A549 (cell line): ENCODE measurements around the gene ITPR3. TPM values are rescaled to one million over a fixed set of nuclear protein-coding genes. Genes with fewer than 3 reads are reported as not detected.

Experiments used
- ATAC-seq, 2 experiments: fragments of 200-7000 bp in 1 of 2; fragments of >200 bp in 1 of 2; cut with Nextera tagmentation in 1 of 2; cut with Tn5 transposase in 1 of 2; 3 replicates each; pipeline versions ENCODE4 v1.8.0 to v1.9.1; 2018 to 2020; ENCODE audit warnings: mild to moderate bottlenecking in 1 of 2, moderate library complexity in 1 of 2
- CTCF ChIA-PET: fragments of 300-600 bp; sonication (Branson Sonifier 250); formaldehyde crosslinking; extraction: SDS; loops from one replicate; lab custom pipeline; 2021; ENCODE audit warnings: antibody characterized with exemption, inconsistent platforms; lab: Yijun Ruan, JAX
- POLR2A ChIA-PET: fragments of 350-600 bp; formaldehyde crosslinking; extraction: SDS; loops from one replicate; lab custom pipeline; 2021; ENCODE audit warnings: antibody characterized with exemption, inconsistent platforms; lab: Yijun Ruan, JAX
- DNase-seq, 2 experiments: peaks; one replicate each; pipeline versions ENCODE4 v3.0.0 to v3.0.0-alpha.2; 2011 to 2016; ENCODE audit warnings: low read depth in 1 of 2, low spot score in 1 of 2
- FAIRE-seq: peaks from 2 replicates; lab custom pipeline; 2011; peaks lifted over from hg19 to GRCh38; lab: Jason Lieb, UNC
- H3K27ac ChIP-seq, 2 experiments: fragments of >200 bp; sonication (Bioruptor Twin); formaldehyde crosslinking; 3 replicates each; pipeline ENCODE4 v1.5.1; 2016 to 2017
- H3K4me1 ChIP-seq: fragments of >200 bp; sonication (Bioruptor Twin); formaldehyde crosslinking; 3 replicates; pipeline ENCODE4 v1.6.1; 2016
- H3K4me2 ChIP-seq: fragments of >200 bp; sonication (Bioruptor Twin); formaldehyde crosslinking; 3 replicates; pipeline ENCODE4 v1.6.1; 2016
- H3K4me3 ChIP-seq: fragments of >200 bp; sonication (Bioruptor Twin); formaldehyde crosslinking; 3 replicates; pipeline ENCODE4 v1.5.1; 2016
- H3K9me3 ChIP-seq: fragments of >200 bp; sonication (Bioruptor Twin); formaldehyde crosslinking; 3 replicates; pipeline ENCODE4 v1.6.1; 2016
- BHLHE40 ChIP-seq: IDR thresholded peaks from 2 replicates; pipeline ENCODE4 v1.6.1; 2012; ENCODE audit warnings: low read depth, low read length, inconsistent platforms
- CBX2 ChIP-seq: fragments of 200-600 bp; sonication (generic); IDR thresholded peaks from 2 replicates; pipeline ENCODE4 v1.6.1; 2016; ENCODE audit warnings: low read depth, mild to moderate bottlenecking, borderline replicate concordance
- E2F6 ChIP-seq: IDR thresholded peaks from 2 replicates; pipeline ENCODE4 v1.6.1; 2012; ENCODE audit warnings: low read depth, borderline replicate concordance
- EHF ChIP-seq: fragments of 250-450 bp; sonication (Bioruptor Pico); IDR thresholded peaks from 2 replicates; pipeline ENCODE4 v1.5.0; 2020; ENCODE audit warnings: mild to moderate bottlenecking
- ESRRA ChIP-seq: fragments of 150-350 bp; IDR thresholded peaks from 2 replicates; pipeline ENCODE4 v1.6.1; 2014; ENCODE audit warnings: mild to moderate bottlenecking, low read length, borderline replicate concordance
- FOXS1 ChIP-seq: fragments of 250-450 bp; sonication (Bioruptor Pico); IDR thresholded peaks from 2 replicates; pipeline ENCODE4 v1.5.0; 2020; ENCODE audit warnings: mild to moderate bottlenecking, moderate library complexity
- GATA3 ChIP-seq: IDR thresholded peaks from 2 replicates; pipeline ENCODE4 v1.6.1; 2012; ENCODE audit warnings: borderline replicate concordance
- HOXB13 ChIP-seq: fragments of 250-450 bp; sonication (Bioruptor Pico); IDR thresholded peaks from 2 replicates; pipeline ENCODE4 v1.5.0; 2020; ENCODE audit warnings: low read depth, mild to moderate bottlenecking, moderate library complexity
- JUNB ChIP-seq: fragments of >200 bp; sonication (Bioruptor Twin); formaldehyde crosslinking; IDR thresholded peaks from 2 replicates; pipeline ENCODE4 v1.6.1; 2016
- KDM1A ChIP-seq: fragments of 200-600 bp; sonication (generic); IDR thresholded peaks from 2 replicates; pipeline ENCODE4 v1.6.1; 2016; ENCODE audit warnings: low read depth, mild to moderate bottlenecking
- POLR2A ChIP-seq: IDR thresholded peaks from 2 replicates; pipeline ENCODE4 v1.6.1; 2012; ENCODE audit warnings: mild to moderate bottlenecking, low read length
- RAD21 ChIP-seq, 2 experiments: fragments of >200 bp in 1 of 2; sonication (Bioruptor Twin) in 1 of 2; formaldehyde crosslinking in 1 of 2; IDR thresholded peaks in 1 of 2; conservative IDR thresholded peaks in 1 of 2; 2 replicates in 1 of 2; 3 replicates in 1 of 2; pipeline ENCODE4 v1.6.1; 2012 to 2018; ENCODE audit warnings: inconsistent platforms in 1 of 2
- RCOR1 ChIP-seq: fragments of 150-350 bp; IDR thresholded peaks from 2 replicates; pipeline ENCODE4 v1.6.1; 2014; ENCODE audit warnings: antibody characterized with exemption, low read length, low read depth
- SREBF2 ChIP-seq: fragments of 450-650 bp; IDR thresholded peaks from 2 replicates; pipeline ENCODE4 v1.6.1; 2014; ENCODE audit warnings: mild to moderate bottlenecking, moderate library complexity
- TFCP2L1 ChIP-seq: fragments of 250-450 bp; sonication (Bioruptor Pico); IDR thresholded peaks from 2 replicates; pipeline ENCODE4 v1.5.0; 2021; ENCODE audit warnings: mild to moderate bottlenecking
- ZC3H11A ChIP-seq: fragments of 450-650 bp; IDR thresholded peaks from 2 replicates; pipeline ENCODE4 v1.6.1; 2014; ENCODE audit warnings: antibody characterized with exemption, mild to moderate bottlenecking
- ZFP36 ChIP-seq: fragments of 450-650 bp; IDR thresholded peaks from 2 replicates; pipeline ENCODE4 v1.6.1; 2014; ENCODE audit warnings: borderline replicate concordance; ENCODE audit not compliant: partially characterized antibody
- ZNF302 ChIP-seq: fragments of 250-450 bp; sonication (Bioruptor Pico); IDR thresholded peaks from 2 replicates; pipeline ENCODE4 v1.9.0; 2021; ENCODE audit warnings: inconsistent platforms, mild to moderate bottlenecking, moderate library complexity
- WGBS: methylation state at CpG from one replicate; pipeline ENCODE4 v1.1.6; 2017; ENCODE audit errors: missing lambda C conversion rate; 5-methylcytosine and 5-hydroxymethylcytosine counted together
- polyA plus RNA-seq, 4 experiments: library from polyadenylated mRNA; depleted of rRNA in 3 of 4; stranded (reverse); fragments of >200 nt; fragmentation: RNase III in 1 of 4; extraction: RNeasy Plus Mini Kit Qiagen cat#74134 plus additional on column Dnase treatment in 1 of 4; gene quantifications; 2 replicates in 3 of 4; 3 replicates in 1 of 4; pipeline ENCODE4 v1.2.3, GENCODE V29; 2011 to 2017
- TF ChIP-seq, protein P1 (sequence below): fragments of >200 bp; sonication (Bioruptor Twin); formaldehyde crosslinking; IDR thresholded peaks from 3 replicates; pipeline ENCODE4 v1.5.1; 2016
- TF ChIP-seq, protein P2 (sequence below): fragments of 150-350 bp; IDR thresholded peaks from 2 replicates; pipeline ENCODE4 v1.6.1; 2014; ENCODE audit warnings: low read depth, mild to moderate bottlenecking, low read length
- TF ChIP-seq, protein P3 (sequence below): fragments of >200 bp; sonication (Bioruptor Twin); formaldehyde crosslinking; IDR thresholded peaks from 2 replicates; pipeline ENCODE4 v1.6.1; 2016
- TF ChIP-seq, protein P4 (sequence below): fragments of >200 bp; sonication (Bioruptor Twin); formaldehyde crosslinking; IDR thresholded peaks from 3 replicates; pipeline ENCODE4 v1.6.1; 2016
- TF ChIP-seq, protein P5 (sequence below): fragments of 250-450 bp; sonication (Bioruptor Pico); IDR thresholded peaks from 2 replicates; pipeline ENCODE4 v1.5.0; 2020; ENCODE audit warnings: low read depth, mild to moderate bottlenecking, moderate library complexity

Gene ITPR3
- polyA plus RNA-seq, 2 of the 4 experiments (the other 2 are of a cell fraction): 17.6 to 20.8 TPM

DNA sequence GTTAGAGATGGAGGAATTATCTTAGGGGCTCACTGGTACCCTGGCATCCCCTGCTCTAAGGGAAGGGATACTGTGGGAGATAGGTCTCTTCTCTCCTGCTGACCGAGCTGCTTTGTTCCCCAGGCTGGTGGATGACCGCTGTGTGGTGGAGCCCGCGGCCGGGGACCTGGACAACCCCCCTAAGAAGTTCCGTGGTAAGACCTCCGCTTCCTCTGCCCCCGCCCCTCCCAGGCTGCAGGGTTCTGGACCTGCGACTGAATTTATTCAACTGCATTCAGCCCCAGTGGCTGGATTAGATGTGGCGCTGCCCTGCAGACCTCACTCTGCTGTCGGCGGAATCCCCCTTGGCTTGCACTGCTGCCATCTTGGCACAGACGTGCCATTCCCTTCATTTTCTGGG, 19.2 kb downstream of the ITPR3 start (continued):
- TF ChIP-seq, protein P1, sequence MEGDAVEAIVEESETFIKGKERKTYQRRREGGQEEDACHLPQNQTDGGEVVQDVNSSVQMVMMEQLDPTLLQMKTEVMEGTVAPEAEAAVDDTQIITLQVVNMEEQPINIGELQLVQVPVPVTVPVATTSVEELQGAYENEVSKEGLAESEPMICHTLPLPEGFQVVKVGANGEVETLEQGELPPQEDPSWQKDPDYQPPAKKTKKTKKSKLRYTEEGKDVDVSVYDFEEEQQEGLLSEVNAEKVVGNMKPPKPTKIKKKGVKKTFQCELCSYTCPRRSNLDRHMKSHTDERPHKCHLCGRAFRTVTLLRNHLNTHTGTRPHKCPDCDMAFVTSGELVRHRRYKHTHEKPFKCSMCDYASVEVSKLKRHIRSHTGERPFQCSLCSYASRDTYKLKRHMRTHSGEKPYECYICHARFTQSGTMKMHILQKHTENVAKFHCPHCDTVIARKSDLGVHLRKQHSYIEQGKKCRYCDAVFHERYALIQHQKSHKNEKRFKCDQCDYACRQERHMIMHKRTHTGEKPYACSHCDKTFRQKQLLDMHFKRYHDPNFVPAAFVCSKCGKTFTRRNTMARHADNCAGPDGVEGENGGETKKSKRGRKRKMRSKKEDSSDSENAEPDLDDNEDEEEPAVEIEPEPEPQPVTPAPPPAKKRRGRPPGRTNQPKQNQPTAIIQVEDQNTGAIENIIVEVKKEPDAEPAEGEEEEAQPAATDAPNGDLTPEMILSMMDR: no peak

DNA sequence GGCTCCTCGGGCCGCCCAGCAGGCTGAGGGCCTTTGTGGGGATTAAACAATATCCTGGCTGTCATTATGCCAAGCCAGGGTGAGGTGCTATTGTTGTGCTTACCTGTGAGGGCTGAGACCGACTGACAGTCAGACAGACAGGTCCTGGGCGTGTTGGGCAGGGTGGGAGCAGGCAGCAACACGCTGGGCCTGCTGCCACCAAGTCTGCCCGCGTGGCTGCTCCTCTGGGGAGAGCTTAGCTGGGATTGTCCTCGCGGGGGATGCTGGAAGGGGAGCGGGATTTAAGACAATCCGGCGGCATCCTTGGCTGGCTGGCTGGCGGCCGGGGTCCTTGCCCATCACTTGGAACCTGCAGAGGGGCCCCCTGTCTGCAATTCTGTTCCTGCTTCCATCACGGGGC, 20.0 kb downstream of the ITPR3 start:
- no peak overlapping the region for H3K4me3 ChIP-seq
- no peak for ATAC-seq
- 83% methylated on average over 3 of the region's 15 CpGs for WGBS
- H3K9me3 ChIP-seq: no peaks in the 10 kb centered on the region
- POLR2A ChIA-PET: no interaction called here
- no peak overlapping the region for H3K4me2 ChIP-seq
- no peak overlapping the region for H3K27ac ChIP-seq
- DNase-seq: no peak
- no peak for FAIRE-seq
- H3K4me1 ChIP-seq: peaks cover 13% of the 10 kb centered on the region; the same call in 2 of the 3 replicates
- TF ChIP-seq ZC3H11A (no peak), RAD21 (conservative IDR thresholded peaks at IDR 0.05 in 1 of 2, IDR thresholded peaks at IDR 0.05 in 1 of 2) (no peak)
- TF ChIP-seq, protein P2, sequence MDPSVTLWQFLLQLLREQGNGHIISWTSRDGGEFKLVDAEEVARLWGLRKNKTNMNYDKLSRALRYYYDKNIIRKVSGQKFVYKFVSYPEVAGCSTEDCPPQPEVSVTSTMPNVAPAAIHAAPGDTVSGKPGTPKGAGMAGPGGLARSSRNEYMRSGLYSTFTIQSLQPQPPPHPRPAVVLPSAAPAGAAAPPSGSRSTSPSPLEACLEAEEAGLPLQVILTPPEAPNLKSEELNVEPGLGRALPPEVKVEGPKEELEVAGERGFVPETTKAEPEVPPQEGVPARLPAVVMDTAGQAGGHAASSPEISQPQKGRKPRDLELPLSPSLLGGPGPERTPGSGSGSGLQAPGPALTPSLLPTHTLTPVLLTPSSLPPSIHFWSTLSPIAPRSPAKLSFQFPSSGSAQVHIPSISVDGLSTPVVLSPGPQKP: no peak
- CTCF ChIA-PET: no interaction called here

GRCh38 chr6:33641602-33642001, 20.5 kb downstream of the ITPR3 start:
- no peak for ATAC-seq
- Histone ChIP-seq H3K9me3 (no peaks in the 10 kb centered on the region), H3K4me3 (no peak overlapping the region), H3K27ac (no peak overlapping the region), H3K4me1 (peaks cover 13% of the 10 kb centered on the region; the same call in 2 of the 3 replicates), H3K4me2 (no peak overlapping the region)
- no peak for FAIRE-seq
- POLR2A ChIA-PET: no interaction called here
- 83% methylated on average over 7 of the region's 7 CpGs for WGBS
- CTCF ChIA-PET: interaction anchor here (1.6 kb wide), 1 partner anchor 52 kb away, joined by 3 read pairs; no protein-coding TSS in a partner anchor
- TF ChIP-seq, protein P3, sequence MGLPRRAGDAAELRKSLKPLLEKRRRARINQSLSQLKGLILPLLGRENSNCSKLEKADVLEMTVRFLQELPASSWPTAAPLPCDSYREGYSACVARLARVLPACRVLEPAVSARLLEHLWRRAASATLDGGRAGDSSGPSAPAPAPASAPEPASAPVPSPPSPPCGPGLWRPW: no peak
- TF ChIP-seq, protein P4, sequence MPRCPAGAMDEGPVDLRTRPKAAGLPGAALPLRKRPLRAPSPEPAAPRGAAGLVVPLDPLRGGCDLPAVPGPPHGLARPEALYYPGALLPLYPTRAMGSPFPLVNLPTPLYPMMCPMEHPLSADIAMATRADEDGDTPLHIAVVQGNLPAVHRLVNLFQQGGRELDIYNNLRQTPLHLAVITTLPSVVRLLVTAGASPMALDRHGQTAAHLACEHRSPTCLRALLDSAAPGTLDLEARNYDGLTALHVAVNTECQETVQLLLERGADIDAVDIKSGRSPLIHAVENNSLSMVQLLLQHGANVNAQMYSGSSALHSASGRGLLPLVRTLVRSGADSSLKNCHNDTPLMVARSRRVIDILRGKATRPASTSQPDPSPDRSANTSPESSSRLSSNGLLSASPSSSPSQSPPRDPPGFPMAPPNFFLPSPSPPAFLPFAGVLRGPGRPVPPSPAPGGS: no peak
- TF ChIP-seq KDM1A (no peak), ZFP36 (no peak), GATA3 (no peak), ZNF302 (CRISPR knock-in tag) (no peak)
- no peak for DNase-seq

DNA sequence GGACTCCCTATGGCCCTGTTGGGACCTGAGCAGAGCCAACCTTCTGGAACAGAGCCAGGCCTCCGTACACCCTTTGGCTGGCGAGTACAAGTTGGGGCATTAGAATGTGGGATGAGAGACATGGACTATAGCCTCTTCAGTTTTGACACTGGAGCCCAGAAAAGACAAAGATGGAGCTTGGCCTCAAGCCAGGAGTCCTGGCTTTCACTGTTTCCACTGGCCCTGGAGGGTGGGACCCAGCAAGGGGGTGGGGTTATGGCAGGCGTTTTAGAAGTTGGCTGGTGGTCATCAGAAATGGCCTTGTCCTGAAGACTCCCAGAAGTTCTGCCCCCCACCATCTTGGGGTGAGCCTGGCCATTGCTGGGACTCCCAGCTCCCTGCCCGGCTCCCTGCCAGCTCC, 21.8 kb downstream of the ITPR3 start:
- CTCF ChIA-PET: interaction anchor here (1.5 to 1.6 kb wide), 2 partner anchors 53 to 58 kb away, joined by 3 to 9 read pairs; no protein-coding TSS in a partner anchor
- H3K9me3 ChIP-seq: no peaks in the 10 kb centered on the region
- DNase-seq (no peak), ATAC-seq (no peak), FAIRE-seq (no peak)
- WGBS: 66% methylated on average over 4 of the region's 4 CpGs
- H3K4me3 ChIP-seq: no peak overlapping the region
- POLR2A ChIA-PET: no interaction called here
- peaks cover 10% of the 10 kb centered on the region; the same call in 2 of the 3 replicates for H3K4me1 ChIP-seq
- H3K4me2 ChIP-seq: no peak overlapping the region
- no peak for TF ChIP-seq HOXB13
- no peak for TF ChIP-seq CBX2
- no peak for TF ChIP-seq JUNB
- TF ChIP-seq TFCP2L1 (CRISPR knock-in tag): no peak
- no peak for TF ChIP-seq BHLHE40
- TF ChIP-seq, protein P4: no peak
- no peak for TF ChIP-seq POLR2A
- no peak for TF ChIP-seq EHF (CRISPR knock-in tag)
- no peak for TF ChIP-seq FOXS1 (CRISPR knock-in tag)
- TF ChIP-seq E2F6: no peak
- no peak for TF ChIP-seq SREBF2
- TF ChIP-seq, protein P5, sequence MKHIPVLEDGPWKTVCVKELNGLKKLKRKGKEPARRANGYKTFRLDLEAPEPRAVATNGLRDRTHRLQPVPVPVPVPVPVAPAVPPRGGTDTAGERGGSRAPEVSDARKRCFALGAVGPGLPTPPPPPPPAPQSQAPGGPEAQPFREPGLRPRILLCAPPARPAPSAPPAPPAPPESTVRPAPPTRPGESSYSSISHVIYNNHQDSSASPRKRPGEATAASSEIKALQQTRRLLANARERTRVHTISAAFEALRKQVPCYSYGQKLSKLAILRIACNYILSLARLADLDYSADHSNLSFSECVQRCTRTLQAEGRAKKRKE (CRISPR knock-in tag): no peak
- no peak for TF ChIP-seq ESRRA
- TF ChIP-seq RCOR1: no peak
- H3K27ac ChIP-seq: no peak overlapping the region
